HG03571 (cell line): ENCODE data around the gene LINC00237.
A peak's percentile ranks its signal among the peaks of the same experiment; 100 is the strongest.

ENCODE experiments used
- ATAC-seq: cut with Tn5 transposase; IDR thresholded peaks from one replicate; pipeline ENCODE4 v1.9.1; 2021; ENCODE audit not compliant: unreplicated experiment

The LINC00237 gene

GRCh38 chr20:21125849-21126580 is 19.9 kb upstream of the LINC00237 start, which contains the start of gene KIZ:
Gene KIZ, plus strand, starts transcription at chr20:21126082. Its CDS starts 34 bp downstream, at chr20:21126116.
- peak; percentile 98 for ATAC-seq

GRCh38 chr20:21125072-21125848 is 19.1 kb upstream of the LINC00237 start:
- ATAC-seq = peak; percentile 9

DNA sequence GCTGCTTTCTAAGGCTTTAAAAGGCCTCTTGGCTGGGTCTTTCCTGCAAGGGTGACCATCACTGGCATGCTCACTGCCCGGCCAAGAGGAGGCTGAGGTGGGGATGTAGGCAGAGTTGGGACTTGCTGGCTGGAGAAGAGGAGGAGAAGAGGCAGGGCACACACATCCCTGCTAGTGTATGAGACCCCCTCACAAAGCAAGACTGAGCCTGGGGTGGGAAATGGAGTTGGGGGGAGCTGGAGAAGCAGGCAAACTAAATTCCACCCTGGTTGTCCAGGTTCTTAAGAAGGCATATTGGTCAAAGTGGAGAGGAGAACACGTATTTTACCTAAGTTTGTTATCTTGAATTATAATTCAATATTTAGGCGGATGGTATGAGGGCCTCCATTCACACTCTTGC is 18.0 kb upstream of the LINC00237 start:
- no peak for ATAC-seq

DNA sequence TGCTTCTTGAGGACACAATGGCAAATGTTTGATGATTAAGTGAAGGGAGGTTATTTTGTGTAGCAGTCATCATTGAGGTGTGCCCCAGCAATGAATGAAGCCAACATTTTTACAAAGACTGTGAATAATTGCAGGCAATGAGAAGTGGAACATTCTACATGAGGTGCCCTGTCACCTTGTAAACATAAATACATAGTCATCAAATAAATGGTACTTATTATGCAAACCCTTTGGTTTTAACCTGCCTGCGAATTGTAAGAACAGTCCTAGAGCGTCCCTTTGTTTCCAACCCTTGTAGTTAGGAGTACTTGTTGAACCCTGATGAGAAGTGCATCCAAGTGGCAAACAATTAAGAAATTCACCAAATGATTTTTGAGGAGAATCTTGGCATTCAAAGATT is 12.6 kb upstream of the LINC00237 start:
- ATAC-seq = no peak

GRCh38 chr20:21118138-21118537 is 12.0 kb upstream of the LINC00237 start:
- no peak for ATAC-seq

DNA sequence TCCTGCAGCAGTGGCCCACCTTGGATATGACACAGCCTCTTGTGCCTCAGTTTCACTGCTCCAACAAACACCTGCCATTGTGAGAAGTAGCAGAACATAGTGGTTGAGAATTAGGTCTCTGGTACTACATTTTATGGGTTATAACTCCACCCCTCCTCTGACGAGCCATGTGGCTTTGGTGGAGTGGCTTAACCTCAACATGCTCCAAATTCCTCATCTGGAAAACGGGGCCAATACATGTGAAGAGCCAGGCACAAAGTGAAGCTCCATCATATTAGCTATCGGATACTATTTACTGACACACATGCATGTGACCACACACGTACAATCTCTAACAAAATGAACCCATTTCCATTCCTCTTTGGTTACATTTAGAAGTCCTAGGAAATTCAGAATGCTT is 11.4 kb upstream of the LINC00237 start:
- ATAC-seq = no peak

DNA sequence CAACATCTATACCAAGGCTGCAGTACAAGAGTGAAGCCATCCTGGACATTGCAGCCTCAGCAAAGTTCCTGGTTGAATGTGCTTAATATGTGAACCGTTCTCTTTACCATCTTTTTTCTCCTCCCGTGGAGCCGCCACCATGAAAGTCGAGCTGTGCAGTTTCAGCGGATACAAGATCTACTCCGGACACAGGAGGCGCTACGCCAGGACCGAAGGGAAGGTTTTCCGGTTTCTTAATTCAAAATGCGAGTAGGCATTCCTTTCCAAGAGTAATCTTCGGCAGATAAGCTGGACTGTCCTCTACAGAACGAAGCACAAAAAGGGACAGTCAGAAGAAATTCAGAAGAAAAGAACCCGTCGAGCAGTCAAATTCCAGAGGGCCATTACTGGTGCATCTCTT is 8.4 kb upstream of the LINC00237 start:
- no peak for ATAC-seq

GRCh38 chr20:21113697-21114096 is 7.5 kb upstream of the LINC00237 start:
- no peak for ATAC-seq

DNA sequence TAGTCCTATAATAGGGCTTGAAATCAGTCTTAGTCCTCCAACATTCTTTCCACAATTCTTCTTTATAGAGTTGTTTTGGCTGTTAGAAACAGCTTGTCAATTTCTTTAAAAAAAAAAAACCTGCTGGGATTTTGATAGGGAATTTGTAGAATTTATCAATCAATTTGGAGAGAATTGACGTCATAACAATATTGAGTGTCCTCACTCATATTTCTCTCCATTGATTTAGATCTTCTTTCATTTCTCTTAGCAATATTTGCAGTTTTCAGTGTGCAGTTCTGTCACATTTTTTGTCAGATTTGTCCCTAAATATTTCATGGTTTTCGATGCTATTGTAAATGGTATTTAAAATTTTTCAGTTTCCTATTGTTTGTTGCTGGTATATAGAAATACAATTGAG is 5.3 kb upstream of the LINC00237 start:
- no peak for ATAC-seq

DNA sequence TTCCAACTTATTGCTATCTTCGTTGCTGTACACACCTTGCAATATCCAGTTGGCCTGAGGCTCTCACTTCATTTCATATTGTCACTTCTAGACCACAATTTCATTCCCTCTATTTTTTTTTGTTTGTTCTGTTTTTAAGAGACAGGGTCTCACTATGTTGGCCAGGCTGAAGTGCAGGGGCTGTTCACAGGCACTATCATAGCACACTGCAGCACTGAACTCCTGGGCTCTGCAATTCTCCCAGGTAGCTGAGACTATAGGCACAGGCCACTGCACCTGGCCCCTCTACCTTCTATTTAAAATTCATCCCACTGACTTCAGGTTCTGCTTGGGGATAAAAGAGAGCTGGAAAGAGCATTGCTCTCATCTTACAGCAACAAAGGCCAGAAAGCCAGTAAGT is 4.7 kb upstream of the LINC00237 start:
- ATAC-seq = no peak

DNA sequence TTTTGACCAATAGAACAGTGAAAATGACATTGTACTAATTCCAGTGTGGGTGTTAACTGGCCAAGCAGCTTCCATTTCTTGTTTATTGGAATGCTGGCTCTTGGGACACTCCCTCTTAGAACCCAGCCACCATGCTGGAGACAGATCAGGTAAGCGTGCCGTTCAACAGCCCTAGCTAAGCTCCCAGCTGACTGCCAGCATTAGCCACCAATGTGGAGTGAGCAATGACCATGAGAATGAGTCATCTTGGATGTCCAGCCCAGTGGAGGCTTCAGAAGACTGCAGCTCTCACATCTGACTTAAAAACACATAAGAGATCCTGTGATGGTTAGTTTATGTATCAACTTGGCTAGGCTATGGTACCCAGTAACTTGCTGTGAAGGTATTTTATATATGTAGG is 3.0 kb upstream of the LINC00237 start:
- ATAC-seq = no peak

- no peak for ATAC-seq
These were observed 558 bp downstream of the LINC00237 start for GRCh38 chr20:21105429-21106170.

- ATAC-seq = no peak
These were observed 1.2 kb downstream of the LINC00237 start for GRCh38 chr20:21104921-21105320.

DNA sequence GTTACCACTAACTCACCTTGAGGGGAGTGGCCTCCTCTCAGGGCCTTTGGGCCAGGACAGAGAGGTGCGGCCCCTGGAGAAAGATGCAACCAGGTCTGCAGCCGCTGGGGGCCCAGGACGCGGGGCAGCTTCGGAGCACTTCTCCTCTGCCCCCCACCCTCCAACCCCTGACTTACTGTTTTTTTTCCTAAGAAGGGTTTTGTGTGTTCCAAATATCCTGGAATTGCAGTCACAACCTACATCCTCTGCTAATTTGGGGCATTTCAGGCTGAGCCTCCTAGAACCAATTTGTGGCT is 1.7 kb downstream of the LINC00237 start:
- ATAC-seq = no peak

DNA sequence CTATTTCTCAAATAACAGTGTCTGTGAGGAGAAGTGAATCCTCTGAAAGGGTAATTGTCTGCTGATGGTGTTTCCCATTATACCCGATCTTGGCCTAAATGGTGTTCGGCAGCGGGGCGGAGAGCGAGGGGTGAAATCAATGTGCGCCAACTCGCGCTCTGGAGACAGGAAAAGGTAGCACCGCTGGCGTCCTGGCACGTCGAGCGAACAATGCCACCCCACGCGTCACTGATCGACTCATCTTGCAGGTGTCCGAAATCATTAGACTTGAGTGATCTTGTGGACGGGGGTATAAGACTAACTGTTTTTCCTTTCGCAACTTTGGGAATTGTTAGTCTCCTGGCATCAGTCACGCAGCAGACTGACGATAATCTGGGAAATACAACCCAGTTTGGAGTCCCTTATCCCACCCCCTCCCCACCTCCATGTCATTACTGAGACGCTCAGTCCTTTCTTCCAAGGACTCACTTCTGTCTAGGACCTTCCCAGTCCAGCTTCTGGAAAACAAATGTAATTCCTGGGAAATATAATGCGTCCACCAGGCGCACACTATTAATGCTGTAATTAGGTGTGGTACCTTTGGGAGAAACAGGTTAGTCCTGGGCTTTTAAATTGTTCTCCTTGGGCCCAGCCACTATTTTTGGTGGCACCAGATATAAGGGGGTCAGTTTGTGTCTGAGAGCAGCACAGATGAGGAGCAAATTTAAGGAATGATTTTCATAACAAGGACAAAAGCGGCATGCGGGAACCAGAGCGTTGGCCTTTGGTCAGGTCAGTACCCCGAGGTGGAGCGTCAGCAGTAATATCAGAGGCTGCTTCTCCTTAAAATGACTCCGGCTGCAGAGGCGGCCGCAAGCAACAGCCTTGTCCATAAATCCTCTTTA is 2.3 kb downstream of the LINC00237 start:
- ATAC-seq = no peak

DNA sequence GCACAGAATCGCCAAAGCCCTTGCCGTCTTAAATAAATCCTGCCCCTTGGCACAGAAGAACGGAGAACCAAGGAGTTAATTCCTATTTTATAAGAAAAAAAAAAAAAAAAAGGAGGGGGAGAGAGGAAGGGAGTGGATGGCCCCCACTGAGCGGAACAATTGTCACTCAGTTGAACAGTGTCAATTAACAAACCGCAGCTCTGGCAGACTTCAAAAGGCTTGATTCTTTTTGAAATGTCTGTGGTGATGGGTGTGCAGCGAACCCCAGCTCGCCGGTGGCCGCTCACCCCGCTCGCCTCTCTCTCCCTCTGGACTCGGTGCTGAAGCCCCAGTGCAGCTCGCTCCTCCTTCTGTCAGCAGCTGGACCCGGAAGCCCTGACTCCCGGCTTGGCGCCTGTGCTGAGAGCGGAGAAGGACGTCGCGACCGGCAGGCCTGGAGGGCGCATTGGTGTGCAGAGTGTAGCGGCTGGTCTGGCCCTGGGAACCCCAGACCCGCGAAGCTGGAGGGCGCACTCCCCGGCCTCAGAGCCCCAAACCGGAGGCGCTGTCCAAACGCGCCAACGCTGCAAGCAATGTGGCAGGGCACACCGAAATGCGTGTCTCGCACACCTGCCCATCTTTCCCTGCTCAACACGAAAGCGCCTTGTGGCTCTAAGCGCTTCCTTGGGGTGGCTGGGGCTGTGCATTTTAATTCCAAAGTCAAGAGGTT is 3.4 kb downstream of the LINC00237 start:
- ATAC-seq = no peak

GRCh38 chr20:21101932-21102575 is 4.1 kb downstream of the LINC00237 start:
- ATAC-seq = no peak

DNA sequence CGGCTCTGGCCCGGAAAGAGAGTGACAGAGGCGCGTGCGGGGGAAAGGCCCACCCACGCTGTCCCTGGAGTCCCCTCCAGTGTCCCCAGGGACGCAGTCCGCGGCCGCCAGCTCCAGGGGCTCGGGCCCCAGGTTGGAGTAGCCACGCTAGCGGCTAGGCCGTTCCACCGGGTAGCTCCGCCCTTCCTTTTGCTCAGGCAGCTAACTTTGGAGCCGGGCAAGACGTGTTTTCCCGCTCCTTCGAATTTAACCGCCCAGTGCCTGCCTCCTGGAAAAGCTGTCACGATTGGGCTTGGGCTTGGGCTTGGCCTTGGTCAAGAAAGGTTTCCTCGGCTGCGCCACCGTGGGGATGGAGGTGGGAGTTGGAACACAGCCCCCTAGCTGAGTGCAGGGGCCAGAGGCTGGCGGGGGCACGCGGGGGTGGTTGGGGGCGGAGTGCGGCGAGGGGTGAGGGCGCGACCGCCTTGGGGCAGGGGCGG is 4.7 kb downstream of the LINC00237 start:
- ATAC-seq = no peak

- ATAC-seq = no peak
These were observed 5.3 kb downstream of the LINC00237 start for GRCh38 chr20:21100578-21101452.
